H9 (cell line): ENCODE data around the gene SLC6A18. TPM values are rescaled to one million over a fixed set of nuclear protein-coding genes. Genes with fewer than 3 reads are reported as not detected.

ENCODE experiments used
- DNase-seq: peaks from one replicate; pipeline ENCODE4 v3.0.0-alpha.2; 2017
- H2AFZ ChIP-seq: one replicate; pipeline ENCODE4 v1.6.1; 2013; ENCODE audit warnings: mild to moderate bottlenecking, low read length, control low read depth, moderate library complexity
- H2AK5ac ChIP-seq: 2 replicates; pipeline ENCODE4 v1.6.1; 2013; ENCODE audit warnings: low read length, control low read depth, mixed read lengths; ENCODE audit not compliant: insufficient read length
- H2BK120ac ChIP-seq: one replicate; pipeline ENCODE4 v1.6.1; 2013; ENCODE audit warnings: low read depth, mild to moderate bottlenecking, low read length, control low read depth, inconsistent platforms; ENCODE audit not compliant: poor library complexity, severe bottlenecking
- H2BK12ac ChIP-seq: 2 replicates; pipeline ENCODE4 v1.6.1; 2013; ENCODE audit warnings: low read length, control low read depth, mixed read lengths, low read depth; ENCODE audit not compliant: insufficient read length
- H2BK15ac ChIP-seq: 2 replicates; pipeline ENCODE4 v1.6.1; 2013; ENCODE audit warnings: low read depth, low read length, control low read depth
- H2BK20ac ChIP-seq: one replicate; pipeline ENCODE4 v1.6.1; 2013; ENCODE audit warnings: low read depth, mild to moderate bottlenecking, low read length, control low read depth, inconsistent platforms; ENCODE audit not compliant: poor library complexity, severe bottlenecking
- H2BK5ac ChIP-seq: 2 replicates; pipeline ENCODE4 v1.6.1; 2013; ENCODE audit warnings: low read length, control low read depth, mixed read lengths; ENCODE audit not compliant: insufficient read length
- H3K14ac ChIP-seq: 2 replicates; pipeline ENCODE4 v1.6.1; 2013; ENCODE audit warnings: low read length, control low read depth; ENCODE audit not compliant: insufficient read depth
- H3K18ac ChIP-seq: 2 replicates; pipeline ENCODE4 v1.6.1; 2013; ENCODE audit warnings: low read depth, mild to moderate bottlenecking, mixed read lengths, low read length, control low read depth; ENCODE audit not compliant: insufficient read length
- H3K23ac ChIP-seq: 2 replicates; pipeline ENCODE4 v1.6.1; 2013; ENCODE audit warnings: low read length, control low read depth, mixed read lengths, low read depth; ENCODE audit not compliant: insufficient read length
- H3K23me2 ChIP-seq: 2 replicates; pipeline ENCODE4 v1.6.1; 2013; ENCODE audit warnings: low read depth, mild to moderate bottlenecking, mixed read lengths, low read length, control low read depth; ENCODE audit not compliant: insufficient read length, poor library complexity, severe bottlenecking
- H3K27ac ChIP-seq: 2 replicates; pipeline ENCODE4 v1.5.1; 2013; ENCODE audit warnings: low read length, control low read depth, mixed read lengths, low read depth; ENCODE audit not compliant: insufficient read length
- H3K27me3 ChIP-seq: 2 replicates; pipeline ENCODE4 v1.6.1; 2013; ENCODE audit warnings: low read length, control low read depth, inconsistent platforms; ENCODE audit not compliant: insufficient read depth
- H3K4ac ChIP-seq: 2 replicates; pipeline ENCODE4 v1.6.1; 2013; ENCODE audit warnings: low read depth, mild to moderate bottlenecking, control low read depth, inconsistent platforms, low read length, moderate library complexity
- H3K4me1 ChIP-seq: 2 replicates; pipeline ENCODE4 v1.6.1; 2013; ENCODE audit warnings: low read length, control low read depth, inconsistent platforms; ENCODE audit not compliant: insufficient read depth
- H3K4me2 ChIP-seq: 2 replicates; pipeline ENCODE4 v1.6.1; 2013; ENCODE audit warnings: low read length, control low read depth, mixed read lengths; ENCODE audit not compliant: insufficient read length, insufficient read depth
- H3K56ac ChIP-seq: 2 replicates; pipeline ENCODE4 v1.6.1; 2013; ENCODE audit warnings: low read depth, mild to moderate bottlenecking, mixed read lengths, low read length, control low read depth; ENCODE audit not compliant: insufficient read length
- H3K79me1 ChIP-seq: 2 replicates; pipeline ENCODE4 v1.6.1; 2013; ENCODE audit warnings: low read depth, mild to moderate bottlenecking, moderate library complexity, low read length, control low read depth, inconsistent platforms; ENCODE audit not compliant: insufficient read depth, poor library complexity, severe bottlenecking
- H3K79me2 ChIP-seq: 2 replicates; pipeline ENCODE4 v1.6.1; 2013; ENCODE audit warnings: low read length, control low read depth, inconsistent platforms; ENCODE audit not compliant: insufficient read depth
- H3K9ac ChIP-seq: 2 replicates; pipeline ENCODE4 v1.6.1; 2013; ENCODE audit warnings: low read length, control low read depth, mixed read lengths; ENCODE audit not compliant: insufficient read length; ENCODE audit errors: extremely low read depth
- H3K9me3 ChIP-seq: one replicate; pipeline ENCODE4 v1.6.1; 2013; ENCODE audit warnings: low read depth, low read length, inconsistent platforms; ENCODE audit not compliant: control insufficient read depth
- H3T11ph ChIP-seq: one replicate; pipeline ENCODE4 v1.6.1; 2013; ENCODE audit warnings: mild to moderate bottlenecking, low read length, control low read depth, inconsistent platforms
- H4K20me1 ChIP-seq: one replicate; pipeline ENCODE4 v1.6.1; 2013; ENCODE audit not compliant: control insufficient read depth, insufficient read length, insufficient read depth
- H4K5ac ChIP-seq: 2 replicates; pipeline ENCODE4 v1.6.1; 2013; ENCODE audit warnings: low read depth, mild to moderate bottlenecking, mixed read lengths, low read length, control low read depth; ENCODE audit not compliant: insufficient read length
- H4K8ac ChIP-seq: replicated peaks from 2 replicates; pipeline ENCODE4 v1.6.1; 2013; ENCODE audit warnings: low read length, control low read depth, mixed read lengths, low read depth; ENCODE audit not compliant: insufficient read length
- H4K91ac ChIP-seq: 2 replicates; pipeline ENCODE4 v1.6.1; 2013; ENCODE audit warnings: low read depth, mild to moderate bottlenecking, moderate library complexity, mixed read lengths, low read length, control low read depth; ENCODE audit not compliant: insufficient read length
- H3K27ac Mint-ChIP-seq, 3 experiments: 2 replicates in 2 of 3; 3 replicates in 1 of 3; pipeline ENCODE4 v1.8.0; 2020 to 2021; ENCODE audit warnings: mixed read lengths in 3 of 3, mild to moderate bottlenecking in 1 of 3, moderate library complexity in 1 of 3
- H3K27me3 Mint-ChIP-seq: 2 replicates; pipeline ENCODE4 v1.8.0; 2021; ENCODE audit warnings: low read depth, mild to moderate bottlenecking, moderate library complexity, mixed read lengths
- H3K36me3 Mint-ChIP-seq, 3 experiments: 2 replicates in 2 of 3; 3 replicates in 1 of 3; pipeline ENCODE4 v1.8.0; 2020 to 2021; ENCODE audit warnings: low read depth in 3 of 3, mixed read lengths in 3 of 3; ENCODE audit not compliant: insufficient read depth in 1 of 3
- H3K4me1 Mint-ChIP-seq, 2 experiments: 2 replicates each; pipeline ENCODE4 v1.8.0; 2020; ENCODE audit warnings: mixed read lengths in 2 of 2
- H3K4me3 Mint-ChIP-seq, 2 experiments: 2 replicates in 1 of 2; 3 replicates in 1 of 2; pipeline ENCODE4 v1.8.0; 2020 to 2021; ENCODE audit warnings: mild to moderate bottlenecking in 2 of 2, mixed read lengths in 2 of 2, moderate library complexity in 1 of 2
- H3K9me3 Mint-ChIP-seq, 2 experiments: 2 replicates in 1 of 2; 3 replicates in 1 of 2; pipeline ENCODE4 v1.8.0; 2020; ENCODE audit warnings: mild to moderate bottlenecking in 2 of 2, mixed read lengths in 2 of 2, moderate library complexity in 1 of 2
- CTCF ChIP-seq: fragments of 200-600 bp; sonication (generic); conservative IDR thresholded peaks from 3 replicates; pipeline ENCODE4 v1.8.0; 2021; ENCODE audit warnings: antibody characterized with exemption, mild to moderate bottlenecking
- WGBS: extraction: QIAGEN DNeasy Blood & Tissue Kit; methylation state at CpG from one replicate; pipeline ENCODE4 v1.1.7; 2013; ENCODE audit warnings: missing lambda C conversion rate, low lambda C conversion rate, mixed read lengths; ENCODE audit not compliant: insufficient read length; ENCODE audit errors: extremely low coverage; 5-methylcytosine and 5-hydroxymethylcytosine counted together
- total RNA-seq: library from RNA; stranded (reverse); gene quantifications from 2 replicates; pipeline ENCODE4 v1.2.1, GENCODE V29; 2021

Gene SLC6A18
- total RNA-seq, 1 experiment from 2014 or later: not detected

GRCh38 chr5:1219098-1219767 lies 5.9 kb upstream of the SLC6A18 start:
- H4K8ac ChIP-seq: no peak overlapping the region
- H3T11ph ChIP-seq: no peak overlapping the region
- Mint-ChIP-seq H3K27ac (no peak overlapping the region), H3K9me3 (peaks cover 0 to 8% of the 10 kb centered on the region in 2 experiments; a peak in 3 of 5 replicates), H3K4me3 (no peak overlapping the region), H3K27me3 (peaks cover 10% of the 10 kb centered on the region), H3K36me3 (no peaks in the 10 kb centered on the region; a peak in 1 of 7 replicates), H3K4me1 (peaks cover 3 to 6% of the 10 kb centered on the region in 2 experiments; a peak in 2 of 4 replicates)
- H3K9ac ChIP-seq: no peak overlapping the region
- no peak overlapping the region for H2BK120ac ChIP-seq
- no peaks in the 10 kb centered on the region for H3K79me2 ChIP-seq
- TF ChIP-seq CTCF: no peak
- H4K5ac ChIP-seq: no peak overlapping the region
- H2AK5ac ChIP-seq: no peak overlapping the region
- no peak overlapping the region for H2BK12ac ChIP-seq
- H3K4me2 ChIP-seq: no peak overlapping the region
- no peaks in the 10 kb centered on the region for H3K27me3 ChIP-seq
- H3K23ac ChIP-seq: no peak overlapping the region
- no peak overlapping the region for H3K4ac ChIP-seq
- DNase-seq: no peak
- no peak overlapping the region for H2BK20ac ChIP-seq
- no peak overlapping the region for H4K91ac ChIP-seq
- no peaks in the 10 kb centered on the region for H3K23me2 ChIP-seq
- no peak overlapping the region for H3K18ac ChIP-seq
- no peaks in the 10 kb centered on the region for H4K20me1 ChIP-seq
- no peaks in the 10 kb centered on the region for H3K9me3 ChIP-seq
- no peaks in the 10 kb centered on the region for H3K4me1 ChIP-seq
- H2BK15ac ChIP-seq: no peak overlapping the region
- no peak overlapping the region for H3K27ac ChIP-seq
- H3K56ac ChIP-seq: no peak overlapping the region
- H3K14ac ChIP-seq: no peak overlapping the region
- no peak overlapping the region for H2BK5ac ChIP-seq
- no peaks in the 10 kb centered on the region for H3K79me1 ChIP-seq
- no CpG with 5 or more reads among the region's 38 CpGs for WGBS
- H2AFZ ChIP-seq: no peak overlapping the region
